Right lobe of liver (tissue), 6 donors: ENCODE data around the gene PGM5. TPM values are rescaled to one million over a fixed set of nuclear protein-coding genes. Genes with fewer than 3 reads are reported as not detected.
A peak's percentile ranks its signal among the peaks of the same experiment; 100 is the strongest.

Experiments
- ATAC-seq, 4 donors: fragments of 200-7000 bp; cut with Tn5 transposase; one replicate each; pipeline ENCODE4 v1.9.1; 2020; ENCODE audit warnings: mild to moderate bottlenecking in 4 of 4, moderate library complexity in 4 of 4
- DNase-seq, 3 donors: peaks; one replicate each; pipeline ENCODE4 v3.0.0-alpha.2; 2020
- H3K27ac ChIP-seq, 3 donors: fragments of 200-600 bp; one replicate each; pipeline ENCODE4 v1.8.0; 2022
- H3K27me3 ChIP-seq, 2 donors: fragments of 200-600 bp; one replicate each; pipeline ENCODE4 v1.8.0; 2022
- H3K36me3 ChIP-seq, 4 donors: fragments of 200-600 bp; sonication (generic) in 1 of 4; one replicate each; pipeline versions ENCODE4 v1.5.1 to v1.8.0; 2017 to 2022; ENCODE audit warnings: control low read depth in 1 of 4
- H3K4me1 ChIP-seq, 4 donors: fragments of 200-600 bp; sonication (generic) in 1 of 4; one replicate each; pipeline versions ENCODE4 v1.5.1 to v1.8.0; 2017 to 2022; ENCODE audit warnings: control low read depth in 1 of 4
- H3K4me3 ChIP-seq, 3 donors: fragments of 200-600 bp; one replicate each; pipeline ENCODE4 v1.8.0; 2022
- H3K9me3 ChIP-seq, 4 donors: fragments of 200-600 bp; sonication (generic) in 1 of 4; one replicate each; pipeline versions ENCODE4 v1.5.1 to v1.8.0; 2017 to 2022; ENCODE audit warnings: control low read depth in 1 of 4
- CTCF ChIP-seq, 4 donors: fragments of 200-600 bp in 3 of 4; fragments of 450-650 bp in 1 of 4; IDR thresholded peaks; one replicate each; pipeline versions ENCODE4 v1.5.1 to v1.8.0; 2016 to 2022; ENCODE audit warnings: antibody characterized with exemption in 4 of 4, mild to moderate bottlenecking in 2 of 4
- POLR2A ChIP-seq: fragments of 450-650 bp; IDR thresholded peaks from one replicate; pipeline ENCODE4 v1.6.1; 2017; ENCODE audit warnings: antibody characterized with exemption, mild to moderate bottlenecking
- WGBS: methylation state at CpG from one replicate; pipeline ENCODE4 v1.1.6; 2018; ENCODE audit warnings: low coverage, low lambda C conversion rate; ENCODE audit not compliant: insufficient coverage; ENCODE audit errors: missing lambda C conversion rate; 5-methylcytosine and 5-hydroxymethylcytosine counted together
- intact Hi-C, 2 donors: fragments of 100-400 bp; cut with DNase I; formaldehyde crosslinking; loops; one replicate each; pipeline versions ENCODE4 v1.11.2 to v1.14.1; 2022
- total RNA-seq, 6 experiments: library from RNA; depleted of rRNA in 2 of 6; stranded (reverse); fragments of >200 nt in 2 of 6; fragmentation: NEBNext Ultra II Directional in 3 of 6; extraction: Animal tissue kit (Norgen Biotek cat#: 25700) in 3 of 6; gene quantifications; one replicate each; pipeline versions ENCODE4 v1.1.0 to v1.2.4, GENCODE V29; 2016 to 2023
- donor health status: DM: no; HTN: yes; CAD: no.
- donor health status: DM: no; HTN: no; CAD: no.
- donor health status: DM: no; HTN: no; CAD: no.
- donor health status: DM: no; HTN: yes; CAD: no.
- donor health status: DM: no; HTN: yes; CAD: no.

PGM5 gene
- total RNA-seq, 6 experiments from 2014 or later = 1.4 to 3.5 (median 2.9) TPM

GRCh38 chr9:68547417-68547816, 191.0 kb downstream of the PGM5 start:
- intact Hi-C loops = no loop called here
- no peak overlapping the region for H3K4me3 ChIP-seq
- TF ChIP-seq CTCF (IDR thresholded peaks at IDR 0.05) (no peak), POLR2A (no peak)
- H3K27ac ChIP-seq = peak overlapping the region in 2 of 3 donors; percentile 8 to 28
- H3K36me3 ChIP-seq = no peaks in the 10 kb centered on the region
- H3K9me3 ChIP-seq = no peaks in the 10 kb centered on the region
- no peaks in the 10 kb centered on the region for H3K4me1 ChIP-seq
- ATAC-seq (peak; percentile 24 to 43 (median 28)), DNase-seq (no peak)
- no peaks in the 10 kb centered on the region for H3K27me3 ChIP-seq

- no peaks in the 10 kb centered on the region for H3K36me3 ChIP-seq
- ATAC-seq (no peak), DNase-seq (no peak)
- intact Hi-C loops = no loop called here
- no peak overlapping the region for H3K4me3 ChIP-seq
- no peak overlapping the region for H3K27ac ChIP-seq
- no peaks in the 10 kb centered on the region for H3K4me1 ChIP-seq
- no peaks in the 10 kb centered on the region for H3K27me3 ChIP-seq
- WGBS = 75% methylated on average over 2 of the region's 3 CpGs
- no peaks in the 10 kb centered on the region for H3K9me3 ChIP-seq
- TF ChIP-seq POLR2A (no peak), CTCF (IDR thresholded peaks at IDR 0.05) (no peak)
Observed at GRCh38 chr9:68548241-68548640, 191.8 kb downstream of the PGM5 start.

DNA sequence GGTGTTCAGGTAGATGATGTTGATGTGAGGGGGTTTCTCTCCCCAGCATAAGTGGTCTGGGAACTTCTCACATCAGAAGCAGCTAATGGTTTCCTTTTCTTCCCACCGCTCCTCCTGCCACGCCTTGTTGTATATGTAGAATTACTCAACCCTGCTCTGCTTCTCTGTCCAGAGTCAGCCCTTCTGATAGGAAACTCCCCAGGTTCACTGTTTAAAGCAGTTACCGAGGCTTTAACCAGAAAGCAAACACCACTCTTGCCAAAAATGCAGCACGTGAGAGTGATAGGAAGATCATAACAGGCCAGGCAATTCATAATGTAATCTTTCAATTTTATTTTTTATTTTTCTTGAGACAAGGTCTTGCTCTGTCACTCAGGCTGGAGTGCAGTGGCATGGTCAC, 194.8 kb downstream of the PGM5 start:
- 12% methylated on average over 4 of the region's 4 CpGs for WGBS
- no peaks in the 10 kb centered on the region for H3K4me1 ChIP-seq
- H3K27ac ChIP-seq = no peak overlapping the region
- TF ChIP-seq CTCF (IDR thresholded peaks at IDR 0.05) = no peak
- TF ChIP-seq POLR2A = no peak
- intact Hi-C loops = no loop called here
- H3K4me3 ChIP-seq = no peak overlapping the region
- H3K9me3 ChIP-seq = no peaks in the 10 kb centered on the region
- no peaks in the 10 kb centered on the region for H3K27me3 ChIP-seq
- no peaks in the 10 kb centered on the region for H3K36me3 ChIP-seq
- DNase-seq (no peak), ATAC-seq (peak; percentile 33 to 46 (median 36))

GRCh38 chr9:68552700-68553476, 196.5 kb downstream of the PGM5 start:
- no peaks in the 10 kb centered on the region for H3K27me3 ChIP-seq
- no peak for ATAC-seq
- H3K4me1 ChIP-seq = no peaks in the 10 kb centered on the region
- TF ChIP-seq CTCF (IDR thresholded peaks at IDR 0.05) (no peak), POLR2A (no peak)
- intact Hi-C loops = no loop called here
- DNase-seq = no peak
- no peak overlapping the region for H3K4me3 ChIP-seq
- WGBS = 39% methylated on average over 3 of the region's 3 CpGs
- H3K36me3 ChIP-seq = no peaks in the 10 kb centered on the region
- H3K9me3 ChIP-seq = no peaks in the 10 kb centered on the region
- H3K27ac ChIP-seq = no peak overlapping the region
